Measurements from ENCODE around the gene SORCS2. TPM values are rescaled to one million over a fixed set of nuclear protein-coding genes. Genes with fewer than 3 reads are reported as not detected.

The SORCS2 gene
- total RNA-seq, 1 donor from 2014 or later, result 5.2 TPM

- Mint-ChIP-seq H3K36me3 (peaks cover 14% of the 10 kb centered on the region), H3K4me3 (no peak overlapping the region), H3K4me1 (peaks cover 67% of the 10 kb centered on the region), H3K27ac (peak overlapping the region; percentile 81), H3K27me3 (ENCODE audit: insufficient read depth, low read depth) (peaks cover 7% of the 10 kb centered on the region), H3K9me3 (no peaks in the 10 kb centered on the region)
- peaks cover 23% of the 10 kb centered on the region for H3K4me1 ChIP-seq
- H4K20me1 ChIP-seq (ENCODE audit: low read depth), result no peaks in the 10 kb centered on the region
- H3K9ac ChIP-seq, result no peak overlapping the region
- H3K9me3 ChIP-seq (ENCODE audit: low read depth), result no peaks in the 10 kb centered on the region
- H3K4me2 ChIP-seq, result no peak overlapping the region
- TF ChIP-seq CTCF (IDR thresholded peaks at IDR 0.05), result no peak
- TF ChIP-seq EZH2phosphoT487 (IDR thresholded peaks at IDR 0.05), result no peak
- TF ChIP-seq EZH2 (IDR thresholded peaks at IDR 0.05), result no peak
- peak; percentile 39 for DNase-seq (ENCODE audit: low spot score)
- H3F3A ChIP-seq (ENCODE audit: low read depth), result peaks cover 8% of the 10 kb centered on the region
- H3K27me3 ChIP-seq, result no peaks in the 10 kb centered on the region
- no peaks in the 10 kb centered on the region for H3K79me2 ChIP-seq (ENCODE audit: low read depth)
- H3K4me3 ChIP-seq, result no peak overlapping the region
- no peak overlapping the region for H3K27ac ChIP-seq
- H3K36me3 ChIP-seq, result no peaks in the 10 kb centered on the region
- H2AFZ ChIP-seq (replicated peaks), result no peak overlapping the region
Observed at GRCh38 chr4:7778510-7779431, 586.4 kb downstream of the SORCS2 start.

DNA sequence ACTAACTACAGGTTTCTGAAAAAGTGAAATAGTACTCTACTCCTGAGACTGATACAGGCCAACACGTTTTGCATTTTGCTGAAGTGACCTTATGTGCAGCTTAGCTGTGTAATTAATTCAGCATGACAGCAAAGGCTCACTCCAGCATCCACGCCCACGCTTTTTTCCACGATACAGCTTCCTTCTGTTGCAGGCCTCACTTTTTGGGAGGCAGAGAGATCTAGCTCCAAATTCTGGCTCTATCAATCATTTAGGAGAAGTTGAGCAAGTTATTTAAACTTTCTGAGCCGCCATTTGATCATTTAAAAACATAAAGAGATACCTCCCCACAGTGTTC is 587.1 kb downstream of the SORCS2 start:
- TF ChIP-seq EZH2phosphoT487 (IDR thresholded peaks at IDR 0.05) (no peak), EZH2 (IDR thresholded peaks at IDR 0.05) (no peak), CTCF (IDR thresholded peaks at IDR 0.05) (no peak)
- Mint-ChIP-seq H3K4me1 (peaks cover 67% of the 10 kb centered on the region), H3K36me3 (peaks cover 12% of the 10 kb centered on the region), H3K9me3 (no peaks in the 10 kb centered on the region), H3K27ac (peak overlapping the region; percentile 66), H3K27me3 (ENCODE audit: insufficient read depth, low read depth) (peaks cover 7% of the 10 kb centered on the region), H3K4me3 (no peak overlapping the region)
- peaks cover 8% of the 10 kb centered on the region for H3F3A ChIP-seq (ENCODE audit: low read depth)
- no peaks in the 10 kb centered on the region for H3K79me2 ChIP-seq (ENCODE audit: low read depth)
- no peaks in the 10 kb centered on the region for H3K27me3 ChIP-seq
- H3K4me2 ChIP-seq, result no peak overlapping the region
- H3K4me1 ChIP-seq, result peaks cover 23% of the 10 kb centered on the region
- no peak overlapping the region for H3K4me3 ChIP-seq
- no peaks in the 10 kb centered on the region for H3K36me3 ChIP-seq
- DNase-seq (ENCODE audit: low spot score), result no peak
- no peaks in the 10 kb centered on the region for H3K9me3 ChIP-seq (ENCODE audit: low read depth)
- H2AFZ ChIP-seq (replicated peaks), result no peak overlapping the region
- no peak overlapping the region for H3K27ac ChIP-seq
- no peaks in the 10 kb centered on the region for H4K20me1 ChIP-seq (ENCODE audit: low read depth)
- H3K9ac ChIP-seq, result no peak overlapping the region

DNA sequence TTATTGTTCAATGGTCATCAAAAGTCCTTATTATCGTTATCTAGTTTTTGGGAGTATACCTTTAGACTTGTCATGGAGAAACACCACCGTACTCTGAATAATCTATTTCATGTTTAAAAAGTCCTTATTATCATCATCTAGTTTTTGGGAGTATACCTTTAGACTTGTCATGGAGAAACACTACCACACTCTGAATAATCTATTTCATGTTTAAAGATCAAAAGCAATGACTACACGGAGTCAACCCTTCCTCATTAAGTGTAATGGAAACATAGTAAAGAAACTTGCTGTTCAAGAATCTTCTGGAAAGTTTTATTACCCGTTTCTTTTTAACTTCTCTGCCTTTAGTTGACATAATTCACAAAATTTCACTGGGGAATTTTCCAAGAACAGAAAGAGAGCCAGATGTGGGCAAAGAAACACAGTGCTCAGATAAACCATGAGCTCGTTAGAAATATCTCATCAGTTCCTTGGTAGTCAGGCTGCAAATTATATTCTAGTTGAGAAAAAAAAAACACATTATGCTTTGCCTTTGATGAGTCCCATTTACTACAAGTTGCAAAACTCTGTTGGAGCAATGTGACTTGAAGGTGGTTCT is 588.5 kb downstream of the SORCS2 start:
- Histone ChIP-seq H3K4me2 (no peak overlapping the region), H3K79me2 (ENCODE audit: low read depth) (no peaks in the 10 kb centered on the region), H3K4me3 (no peak overlapping the region), H4K20me1 (ENCODE audit: low read depth) (no peaks in the 10 kb centered on the region), H3K9me3 (ENCODE audit: low read depth) (no peaks in the 10 kb centered on the region), H3F3A (ENCODE audit: low read depth) (peaks cover 8% of the 10 kb centered on the region), H3K27ac (no peak overlapping the region), H3K4me1 (peaks cover 15% of the 10 kb centered on the region), H3K27me3 (no peaks in the 10 kb centered on the region), H3K9ac (no peak overlapping the region), H3K36me3 (no peaks in the 10 kb centered on the region), H2AFZ (replicated peaks) (no peak overlapping the region)
- no peak for DNase-seq (ENCODE audit: low spot score)
- peaks cover 9% of the 10 kb centered on the region for H3K27me3 Mint-ChIP-seq (ENCODE audit: insufficient read depth, low read depth)
- peaks cover 56% of the 10 kb centered on the region for H3K4me1 Mint-ChIP-seq
- peaks cover 16% of the 10 kb centered on the region for H3K36me3 Mint-ChIP-seq
- no peaks in the 10 kb centered on the region for H3K9me3 Mint-ChIP-seq
- H3K27ac Mint-ChIP-seq, result no peak overlapping the region
- TF ChIP-seq CTCF (IDR thresholded peaks at IDR 0.05), result no peak
- TF ChIP-seq EZH2phosphoT487 (IDR thresholded peaks at IDR 0.05), result no peak
- no peak for TF ChIP-seq EZH2 (IDR thresholded peaks at IDR 0.05)
- no peak overlapping the region for H3K4me3 Mint-ChIP-seq

All from neural progenitor cell (in vitro differentiated cells).